ENCODE measurements around the gene SERPINA3. TPM values are rescaled to one million over a fixed set of nuclear protein-coding genes. Genes with fewer than 3 reads are reported as not detected.

The SERPINA3 gene
- total RNA-seq, 2 donors from 2014 or later = 352 to 505 TPM

- no peak overlapping the region for H3K4me3 ChIP-seq
- 86% methylated on average over 5 of the region's 5 CpGs for WGBS
- no peaks in the 10 kb centered on the region for H3K36me3 ChIP-seq
- intact Hi-C loops (cut with DNase I) = no loop called here
- DNase-seq (ENCODE audit: low spot score) = no peak
- H3K4me1 ChIP-seq (replicated peaks) = peaks cover 12% of the 10 kb centered on the region
- no peaks in the 10 kb centered on the region for H3K27me3 ChIP-seq (replicated peaks; ENCODE audit: insufficient read depth)
- H3K9me3 ChIP-seq = no peaks in the 10 kb centered on the region
- no peak for TF ChIP-seq POLR2A (IDR thresholded peaks at IDR 0.05)
- TF ChIP-seq POLR2AphosphoS5 (IDR thresholded peaks at IDR 0.05) = no peak
- TF ChIP-seq CTCF (IDR thresholded peaks at IDR 0.05) = no peak
- H3K27ac ChIP-seq = peak overlapping the region in 1 of 2 donors; percentile 45
Observed at GRCh38 chr14:94653321-94653720, 41.1 kb downstream of the SERPINA3 start.

DNA sequence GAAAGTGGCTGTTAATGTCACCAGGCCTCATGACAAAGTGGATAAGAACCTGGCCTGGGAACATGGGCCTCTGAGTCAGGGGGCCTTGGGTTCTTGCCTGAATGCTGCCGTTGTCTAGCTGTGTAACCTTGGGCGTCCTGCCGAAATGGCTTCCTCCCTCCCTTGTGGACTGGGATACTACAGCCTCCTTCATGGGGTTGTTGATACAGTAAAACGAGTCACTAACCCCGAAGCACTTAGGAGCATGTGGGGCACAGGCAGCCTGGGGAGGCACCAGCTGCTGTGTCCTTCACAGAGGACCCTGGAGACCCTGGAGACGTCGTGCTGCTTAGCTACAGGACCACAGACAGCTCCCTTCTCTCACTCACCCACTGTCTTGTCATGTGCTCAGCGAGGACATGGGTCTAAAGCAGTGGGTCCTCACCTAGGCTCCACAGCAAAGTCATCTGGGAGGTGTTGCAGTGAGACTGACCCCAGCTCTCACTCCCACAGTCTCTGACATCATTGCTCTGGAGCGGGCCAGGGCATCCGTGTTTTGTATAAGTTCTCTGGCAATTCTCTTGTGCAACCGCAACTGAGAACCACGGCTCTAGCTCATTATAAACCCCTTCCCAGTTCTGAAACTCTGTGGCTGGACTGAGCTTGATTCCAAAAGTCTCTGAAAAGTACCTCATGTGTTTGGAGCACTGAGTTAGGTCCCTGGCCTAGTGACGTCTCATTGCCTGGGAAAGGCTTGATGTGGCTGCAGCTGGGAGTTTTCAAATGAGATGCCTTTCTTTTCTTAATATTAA is 42.1 kb downstream of the SERPINA3 start:
- H3K27ac ChIP-seq = peak overlapping the region; percentile 45 to 59

GRCh38 chr14:94655169-94655710 is 43.0 kb downstream of the SERPINA3 start:
- no peak for TF ChIP-seq CTCF (IDR thresholded peaks at IDR 0.05)
- TF ChIP-seq POLR2AphosphoS5 (IDR thresholded peaks at IDR 0.05) = peak; percentile 86
- peak; percentile 40 for DNase-seq (ENCODE audit: low spot score)
- Histone ChIP-seq H3K9me3 (no peaks in the 10 kb centered on the region), H3K4me1 (replicated peaks) (peaks cover 12% of the 10 kb centered on the region), H3K36me3 (no peaks in the 10 kb centered on the region), H3K4me3 (no peak overlapping the region), H3K27me3 (replicated peaks; ENCODE audit: insufficient read depth) (no peaks in the 10 kb centered on the region), H3K27ac (peak overlapping the region; percentile 45 to 59)
- WGBS = 13% methylated on average over 11 of the region's 11 CpGs
- intact Hi-C loops (cut with DNase I) = loop anchor here (2.0 kb wide), 1 partner anchor 52 kb away; no protein-coding TSS in a partner anchor

More for the DNA sequence above, 42.1 kb downstream of the SERPINA3 start:
- Histone ChIP-seq H3K9me3 (no peaks in the 10 kb centered on the region), H3K4me3 (no peak overlapping the region), H3K36me3 (no peaks in the 10 kb centered on the region), H3K4me1 (replicated peaks) (peaks cover 12% of the 10 kb centered on the region), H3K27me3 (replicated peaks; ENCODE audit: insufficient read depth) (no peaks in the 10 kb centered on the region)
- no peak for DNase-seq (ENCODE audit: low spot score)
- intact Hi-C loops (cut with DNase I) = loop anchor here (2.0 kb wide), 1 partner anchor 51 kb away; no protein-coding TSS in a partner anchor
- no peak for TF ChIP-seq POLR2AphosphoS5 (IDR thresholded peaks at IDR 0.05)
- TF ChIP-seq CTCF (IDR thresholded peaks at IDR 0.05) = no peak
- no peak for TF ChIP-seq POLR2A (IDR thresholded peaks at IDR 0.05)
- 40% methylated on average over 13 of the region's 13 CpGs for WGBS

DNA sequence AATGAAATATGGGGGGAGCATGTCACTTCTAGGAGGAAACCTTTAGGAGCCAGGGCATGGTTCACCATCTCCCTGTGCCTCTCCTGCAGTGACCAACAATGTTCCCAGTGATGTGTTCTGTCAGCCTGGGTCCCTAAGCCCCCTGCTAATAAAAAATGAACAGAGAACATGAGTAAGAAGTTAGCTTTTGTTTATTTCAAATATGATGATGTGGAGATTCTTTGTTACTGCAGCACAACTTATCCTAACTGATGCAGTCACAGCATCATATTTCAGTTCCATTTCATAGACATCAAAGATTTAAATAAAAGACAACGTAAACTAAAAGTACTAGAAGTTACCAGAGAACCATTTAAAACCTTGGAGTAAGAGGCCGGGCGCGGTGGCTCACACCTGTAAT is 43.9 kb downstream of the SERPINA3 start:
- intact Hi-C loops (cut with DNase I) = no loop called here
- no peaks in the 10 kb centered on the region for H3K27me3 ChIP-seq (replicated peaks; ENCODE audit: insufficient read depth)
- no peak for TF ChIP-seq POLR2A (IDR thresholded peaks at IDR 0.05)
- no peak for TF ChIP-seq POLR2AphosphoS5 (IDR thresholded peaks at IDR 0.05)
- TF ChIP-seq CTCF (IDR thresholded peaks at IDR 0.05) = no peak
- H3K9me3 ChIP-seq = no peaks in the 10 kb centered on the region
- H3K4me1 ChIP-seq (replicated peaks) = peaks cover 11% of the 10 kb centered on the region
- no peak overlapping the region for H3K27ac ChIP-seq
- no peaks in the 10 kb centered on the region for H3K36me3 ChIP-seq
- DNase-seq (ENCODE audit: low spot score) = no peak
- 96% methylated on average over 4 of the region's 4 CpGs for WGBS
- H3K4me3 ChIP-seq = no peak overlapping the region
